GM19324 (cell line): Measurements from ENCODE around the gene MYRF.

Source experiments
- ATAC-seq: cut with Tn5 transposase; IDR thresholded peaks from one replicate; pipeline ENCODE4 v1.9.1; 2021; ENCODE audit warnings: mild to moderate bottlenecking, moderate library complexity; ENCODE audit not compliant: unreplicated experiment, low FRiP score

The MYRF gene

GRCh38 chr11:61814247-61814957 is 62.0 kb downstream of the MYRF start:
- ATAC-seq, result no peak

DNA sequence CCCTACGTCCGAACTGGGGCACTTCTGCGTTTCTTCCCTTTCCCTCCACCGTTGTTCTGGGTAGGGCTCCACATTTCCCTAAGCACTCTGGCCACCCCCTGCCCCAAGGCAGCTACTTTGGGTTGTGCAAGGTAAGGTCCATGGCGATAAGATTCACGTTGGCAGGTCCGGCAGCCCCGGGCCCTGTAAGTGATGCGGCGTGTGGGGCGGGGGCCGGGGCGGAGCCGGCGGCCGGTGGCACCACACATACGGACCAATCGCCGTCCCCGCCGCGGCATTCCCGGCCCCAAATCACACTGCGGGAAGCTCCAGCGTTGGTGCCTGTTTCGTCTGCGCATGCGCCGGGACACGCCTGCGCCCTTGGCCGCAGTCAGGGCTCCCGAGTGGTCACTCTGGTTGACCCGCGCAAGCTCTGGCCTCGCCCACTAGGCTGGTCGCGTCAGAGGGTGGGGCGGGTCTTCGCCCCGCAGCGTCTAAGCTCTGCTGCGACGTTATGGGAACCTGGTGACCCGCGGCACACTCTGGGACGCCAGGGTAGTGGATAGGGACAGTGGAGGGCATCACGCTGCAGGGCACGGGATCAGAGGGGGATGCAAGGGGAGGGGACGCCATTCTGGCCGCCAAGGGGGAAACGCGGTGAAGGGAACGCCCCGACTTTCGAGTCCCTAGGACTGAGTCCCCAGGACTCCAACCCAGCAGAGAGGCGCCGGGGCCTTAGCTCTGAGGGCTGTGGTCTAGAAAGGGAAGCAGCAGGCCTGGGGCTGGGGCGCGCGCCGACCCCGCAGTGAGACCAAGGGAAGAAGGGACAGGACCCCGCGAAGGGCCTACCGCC is 62.7 kb downstream of the MYRF start:
- ATAC-seq, result peak; percentile 48

DNA sequence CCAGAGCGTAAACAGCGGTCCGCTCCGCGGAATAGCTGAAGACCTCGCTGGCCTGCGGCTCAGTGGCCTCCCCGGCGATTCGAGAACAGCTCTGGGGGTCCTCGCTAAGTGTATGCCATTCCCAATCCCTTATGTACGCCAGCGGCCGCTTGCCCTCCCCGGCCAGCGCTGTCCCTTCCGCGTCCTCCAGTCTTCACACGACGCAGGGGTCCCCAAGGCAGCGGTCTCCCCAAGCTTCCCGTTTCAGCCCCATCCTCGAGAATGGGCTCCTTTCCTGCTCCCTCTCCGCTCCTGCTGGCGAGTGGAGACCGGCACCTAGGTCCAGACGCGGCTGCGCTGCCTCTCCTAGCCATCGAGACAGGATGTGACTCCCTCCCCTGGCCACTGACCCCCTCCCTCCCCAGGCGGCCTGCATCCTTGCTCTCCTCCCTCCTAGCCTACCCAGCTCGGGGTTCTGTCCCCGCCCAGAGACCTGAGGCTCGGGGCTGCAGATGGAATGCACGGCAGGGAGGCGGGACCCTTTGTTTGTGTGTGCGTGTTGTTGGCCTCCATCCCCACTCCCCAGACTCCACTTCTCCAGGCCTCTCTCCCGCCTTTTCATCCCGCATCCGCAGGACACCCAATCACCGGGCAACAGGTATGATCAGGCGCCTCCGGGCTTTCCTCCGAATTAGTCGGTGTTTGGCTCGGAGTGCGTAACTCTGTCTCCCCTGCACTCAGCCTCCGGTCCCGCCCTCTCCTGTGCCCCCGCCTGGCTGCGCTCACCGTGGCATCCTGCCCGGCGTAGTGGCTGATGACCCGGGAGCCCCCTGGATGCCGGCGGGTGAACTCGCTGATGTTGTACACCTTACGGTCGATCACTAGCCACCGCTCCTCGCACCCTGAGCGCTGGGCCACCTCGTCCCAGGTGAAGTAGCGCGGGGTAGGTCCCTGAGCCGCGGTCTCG is 63.6 kb downstream of the MYRF start:
- ATAC-seq, result peak; percentile 28

DNA sequence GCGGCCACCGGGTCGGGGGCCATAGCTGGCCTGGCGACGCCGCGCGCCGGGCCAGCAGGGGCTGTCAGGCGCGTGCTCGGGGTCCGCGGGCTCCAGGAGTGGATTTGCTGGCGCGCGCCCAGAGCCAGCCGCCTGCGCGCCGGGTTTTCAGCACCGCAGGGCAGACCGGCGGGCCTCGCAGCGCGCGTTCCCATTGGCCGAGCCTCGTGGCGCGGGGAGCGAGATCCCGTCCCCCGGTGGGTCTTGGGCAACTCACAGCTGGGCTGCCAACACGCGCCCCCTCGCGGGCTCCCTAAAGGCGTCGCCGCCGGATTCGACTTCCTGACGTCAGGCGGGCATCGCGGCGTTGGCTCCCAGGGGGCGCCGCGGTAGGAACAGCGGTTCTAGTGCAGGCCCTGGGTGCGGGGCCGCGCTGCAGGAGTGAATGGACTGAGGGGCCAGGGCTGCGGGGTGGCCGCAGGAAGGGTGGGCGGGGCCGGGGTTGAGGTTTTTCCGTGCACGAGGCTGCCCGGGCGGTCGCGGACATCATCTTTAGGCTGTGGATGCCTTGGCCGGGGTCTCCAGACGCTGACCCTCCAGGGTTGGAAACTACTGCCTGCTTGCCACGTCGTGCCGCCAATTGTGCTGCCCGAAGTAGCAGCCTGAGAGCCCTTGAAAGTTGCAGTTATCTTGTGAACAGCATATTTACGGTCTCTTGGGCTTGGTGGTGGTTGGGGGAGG is 64.5 kb downstream of the MYRF start, which contains the start of gene FADS1:
TSS of gene FADS1 (minus strand) at position 268 of the 720 bp plus-strand sequence. CDS start at position 194, 74 bp downstream.
- ATAC-seq, result peak; percentile 57

GRCh38 chr11:61817471-61818202 is 65.2 kb downstream of the MYRF start:
- no peak for ATAC-seq

- ATAC-seq, result no peak
Measured at GRCh38 chr11:61820174-61820573, 67.7 kb downstream of the MYRF start.

GRCh38 chr11:61826930-61827570 is 74.6 kb downstream of the MYRF start:
- peak; percentile 5 for ATAC-seq

GRCh38 chr11:61827571-61828378 is 75.3 kb downstream of the MYRF start, which contains the start of gene FADS2:
TSS of gene FADS2 (plus strand) at chr11:61828300. CDS start at chr11:61828391, 91 bp downstream.
- peak; percentile 72 for ATAC-seq

DNA sequence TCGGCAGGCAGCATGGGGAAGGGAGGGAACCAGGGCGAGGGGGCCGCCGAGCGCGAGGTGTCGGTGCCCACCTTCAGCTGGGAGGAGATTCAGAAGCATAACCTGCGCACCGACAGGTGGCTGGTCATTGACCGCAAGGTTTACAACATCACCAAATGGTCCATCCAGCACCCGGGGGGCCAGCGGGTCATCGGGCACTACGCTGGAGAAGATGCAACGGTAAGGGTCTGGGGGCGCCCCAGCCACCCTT is 75.9 kb downstream of the MYRF start:
- ATAC-seq, result peak; percentile 3

- ATAC-seq, result peak; percentile 24
Measured at GRCh38 chr11:61828629-61829407, 76.4 kb downstream of the MYRF start.

DNA sequence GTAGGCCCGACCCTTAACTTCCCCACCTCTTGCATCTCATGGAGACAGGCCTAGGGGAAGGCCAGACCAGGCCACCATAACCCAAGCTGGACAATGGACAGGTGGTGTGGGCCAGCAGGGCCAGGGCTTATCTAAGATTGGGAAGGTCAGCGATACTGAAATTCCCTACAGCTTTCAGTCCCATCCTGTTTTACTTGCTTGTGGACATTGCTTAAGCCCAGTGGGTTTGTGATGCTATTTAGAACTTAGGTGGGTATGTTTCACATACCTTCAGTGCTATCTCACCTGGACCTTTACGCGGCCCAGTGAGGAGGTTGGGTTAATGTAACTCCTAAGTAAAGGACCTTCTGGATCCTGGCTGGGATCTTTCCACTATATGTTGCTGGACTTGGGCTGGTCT is 77.4 kb downstream of the MYRF start:
- no peak for ATAC-seq

DNA sequence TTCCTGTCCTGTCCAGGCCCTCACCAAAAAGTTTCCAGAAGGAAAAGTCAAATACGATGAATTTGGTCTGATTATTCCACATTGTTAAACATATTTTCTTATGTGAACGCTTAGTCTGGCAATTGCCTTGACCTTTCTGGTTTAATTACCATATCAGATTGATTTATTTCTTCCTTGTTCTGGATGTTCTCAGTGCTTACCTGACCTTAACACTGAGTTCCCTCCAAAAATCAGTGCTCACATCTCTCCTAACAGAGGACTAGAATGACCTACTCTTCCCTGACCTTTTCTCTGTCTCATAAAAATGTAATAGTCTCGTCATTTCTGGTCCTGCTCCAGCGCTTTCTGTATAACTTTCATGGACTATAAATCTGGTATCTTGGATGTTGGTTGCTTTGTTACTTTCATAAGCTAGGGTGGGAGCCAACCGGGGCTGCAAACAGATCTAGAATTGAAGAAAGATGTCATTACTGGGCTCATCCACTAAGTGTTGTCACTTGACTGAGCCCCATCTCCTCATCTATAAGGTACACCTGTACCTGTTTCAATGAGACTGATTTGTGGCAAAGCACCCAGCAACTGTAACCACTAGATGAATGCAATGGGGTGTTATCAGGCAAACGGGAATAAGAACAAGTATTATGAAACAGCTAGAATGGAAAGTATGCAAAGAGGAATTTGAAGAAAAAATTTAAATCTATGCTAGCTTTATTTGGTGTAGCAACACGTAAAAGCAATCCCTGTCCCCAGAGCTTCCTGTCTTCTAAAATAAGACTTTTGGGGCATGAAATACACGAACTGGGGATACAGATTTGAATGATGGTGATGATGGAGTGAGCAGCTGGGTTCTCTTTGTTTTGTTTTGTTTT is 78.0 kb downstream of the MYRF start:
- no peak for ATAC-seq

DNA sequence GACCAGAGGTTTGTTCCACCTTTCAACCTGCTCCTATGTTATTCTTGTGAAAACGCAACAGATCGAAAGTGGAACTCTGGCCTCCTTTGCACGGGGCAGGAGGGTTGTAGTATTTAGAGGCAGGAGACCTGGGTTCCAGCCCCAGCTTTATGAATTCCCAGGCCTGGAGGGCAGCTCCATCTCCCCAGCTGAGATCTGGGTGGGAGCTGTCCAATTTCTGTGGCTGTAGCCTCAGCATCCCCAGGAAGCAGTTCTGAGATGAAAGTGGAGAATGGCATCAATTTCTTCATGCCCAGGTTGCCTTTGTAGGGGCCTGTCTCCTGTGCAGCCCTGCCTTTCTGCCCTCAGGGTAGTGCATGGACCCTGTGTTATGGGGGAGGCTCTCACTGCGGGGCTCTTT is 79.8 kb downstream of the MYRF start:
- ATAC-seq, result no peak

DNA sequence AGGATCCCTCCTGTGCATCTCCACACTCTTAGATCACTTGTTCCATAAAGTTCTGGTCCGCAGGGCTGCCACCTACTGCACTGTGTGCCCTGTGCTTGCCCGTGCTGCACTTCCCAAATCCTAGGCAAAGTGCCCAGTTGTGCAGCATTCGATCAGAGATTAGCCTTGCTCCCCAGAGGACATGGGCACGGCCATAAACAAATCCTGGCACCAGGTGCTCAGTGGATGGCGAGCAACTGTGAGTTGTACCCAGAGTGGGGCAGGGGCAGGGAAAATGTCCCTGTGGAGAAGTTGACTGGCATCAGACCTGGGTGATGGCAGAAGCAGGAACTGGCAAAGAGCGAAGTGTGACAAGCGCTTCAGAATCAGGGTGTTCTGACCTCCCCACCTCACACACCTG is 80.3 kb downstream of the MYRF start:
- ATAC-seq, result no peak

DNA sequence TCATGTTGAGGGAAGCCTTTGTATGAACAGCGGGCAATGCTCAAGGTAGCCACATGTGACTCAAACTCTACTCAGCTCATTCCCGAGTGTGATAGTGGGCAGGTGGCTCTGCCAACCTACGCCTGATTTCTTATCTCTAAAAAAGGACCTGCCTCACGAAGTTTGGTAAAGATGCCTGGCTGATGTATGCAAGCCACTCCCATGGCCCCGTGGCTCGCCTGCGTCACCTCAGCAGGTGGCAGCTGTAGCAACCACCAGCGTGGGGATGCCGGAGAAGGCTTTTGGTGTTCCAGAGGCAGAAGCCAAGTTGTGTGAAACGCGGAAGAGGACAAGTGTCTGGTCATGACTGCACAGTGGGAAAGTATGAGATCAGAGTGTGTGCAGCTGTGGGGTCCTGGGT is 81.0 kb downstream of the MYRF start:
- no peak for ATAC-seq

DNA sequence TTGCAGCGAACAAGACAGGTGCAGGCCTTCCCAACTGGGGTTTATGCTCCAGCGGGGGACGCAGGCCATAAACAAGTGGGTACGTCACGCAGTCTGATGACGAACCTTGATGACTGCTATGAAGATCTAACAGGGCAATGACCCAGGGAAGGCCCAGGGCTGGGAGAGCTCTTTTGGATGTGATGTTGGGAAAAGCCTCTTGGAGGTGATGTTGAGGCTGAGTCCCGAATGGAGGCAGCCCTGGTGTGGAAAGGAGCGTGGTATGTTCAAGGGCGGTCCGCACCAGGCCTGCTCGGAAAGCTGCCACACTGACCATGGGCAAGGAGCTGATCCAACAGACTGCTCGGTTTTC is 81.5 kb downstream of the MYRF start:
- ATAC-seq, result no peak
